GM18909 (cell line): ENCODE data around the gene NCAPH2.
"Not testable (repeated sequence)": the region's sequence is repeated elsewhere in the genome, so short reads cannot be mapped to it uniquely, and the experiment has no call there.

Experiments
- ATAC-seq: cut with Tn5 transposase; IDR thresholded peaks from one replicate; pipeline ENCODE4 v1.9.1; 2021; ENCODE audit warnings: mild to moderate bottlenecking; ENCODE audit not compliant: unreplicated experiment, poor library complexity

Gene NCAPH2

DNA sequence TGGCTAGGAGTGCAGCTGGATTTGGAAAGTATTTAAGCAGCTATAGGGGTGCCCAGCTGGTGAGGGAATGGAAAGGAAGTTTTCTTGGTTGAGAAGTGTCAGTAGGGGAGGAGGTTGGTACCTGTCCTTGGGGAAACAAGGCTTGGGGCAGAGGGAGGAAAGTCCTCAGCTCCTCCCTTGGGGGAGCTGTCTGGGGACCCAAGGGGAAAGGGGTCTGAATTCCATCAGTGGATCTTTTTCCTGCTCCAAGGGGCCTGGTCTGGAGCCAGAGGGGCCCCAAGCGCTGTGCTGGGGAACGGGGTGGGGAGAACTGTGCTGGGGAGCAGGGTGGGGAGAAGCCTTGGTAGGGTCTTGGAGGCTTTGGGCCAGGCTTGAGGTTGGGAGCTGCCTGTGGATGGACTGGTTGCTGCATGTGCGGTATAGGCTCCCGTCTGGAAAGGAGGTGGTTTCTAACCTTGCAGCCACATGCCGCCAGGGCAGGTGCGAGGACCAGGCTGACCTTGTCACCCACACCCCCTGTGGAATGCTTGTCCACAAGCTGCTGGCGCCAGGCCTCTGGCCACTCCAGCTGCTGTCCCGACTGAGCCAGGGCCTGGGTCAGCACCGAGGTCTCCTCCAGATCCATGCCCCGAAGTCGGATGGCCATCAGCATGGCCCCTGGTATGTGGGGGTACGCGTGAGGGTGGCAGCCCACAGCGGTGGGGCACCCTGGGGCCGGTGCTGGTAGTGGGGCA, 20.8 kb downstream of the NCAPH2 start:
- no peak for ATAC-seq

GRCh38 chr22:50529416-50529896, 21.4 kb downstream of the NCAPH2 start:
- no peak for ATAC-seq

- peak; percentile 17 for ATAC-seq
Measured at GRCh38 chr22:50529897-50530579, 22.0 kb downstream of the NCAPH2 start, which contains the start of gene TYMP. TSS of gene TYMP (minus strand) at chr22:50530012. CDS start at chr22:50529709, 303 bp downstream.

DNA sequence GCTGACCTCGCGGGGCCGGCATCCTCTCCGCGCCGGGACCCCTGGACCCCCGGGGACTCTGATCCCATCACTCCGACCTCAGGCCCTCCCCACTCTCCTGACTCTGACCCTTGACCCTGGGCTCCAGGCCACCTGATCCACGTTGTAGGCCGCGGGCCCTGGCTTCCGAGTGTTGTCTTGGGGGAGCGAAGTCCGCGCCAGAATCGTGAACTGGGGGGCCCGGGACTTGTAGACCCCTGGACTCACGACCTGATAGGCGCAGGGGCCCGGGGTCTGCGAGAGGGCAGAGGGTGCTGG, 22.5 kb downstream of the NCAPH2 start:
- peak; percentile 1 for ATAC-seq

DNA sequence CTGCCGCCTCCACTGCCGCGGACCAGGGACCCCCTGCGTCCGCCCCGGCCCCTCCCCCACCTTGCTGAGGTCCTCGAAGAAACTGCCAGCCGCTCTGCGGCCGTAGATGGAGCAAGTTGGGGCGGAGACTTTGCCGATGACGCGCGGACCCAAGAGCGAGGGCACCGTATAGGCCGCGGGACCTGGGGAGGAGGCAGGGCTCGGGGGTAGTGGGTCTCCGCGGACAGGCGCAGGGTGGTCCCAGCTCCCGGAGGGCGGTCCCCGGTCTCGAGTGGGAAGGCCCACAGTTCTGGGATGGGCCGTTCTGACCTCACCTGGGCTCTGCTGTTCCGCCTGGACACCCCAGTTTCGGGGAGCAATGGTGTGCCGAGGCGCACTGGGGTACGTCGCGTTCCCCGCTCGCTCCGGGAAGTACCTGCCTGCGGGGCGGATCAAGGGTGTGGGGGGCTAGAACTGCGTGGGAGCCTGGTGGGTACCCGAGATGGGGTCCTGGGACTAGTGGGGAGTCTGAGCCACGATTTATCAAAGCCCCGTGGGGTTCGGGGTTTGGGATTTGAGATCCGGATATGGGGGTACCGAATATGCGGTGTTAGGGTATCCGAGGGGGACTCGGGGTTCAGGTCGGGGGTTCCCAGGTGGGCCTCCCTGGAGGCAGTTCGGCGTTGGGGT, 23.0 kb downstream of the NCAPH2 start:
- ATAC-seq = peak; percentile 28

GRCh38 chr22:50531546-50531961, 23.5 kb downstream of the NCAPH2 start:
- no peak for ATAC-seq

GRCh38 chr22:50531962-50532674, 24.1 kb downstream of the NCAPH2 start:
- no peak for ATAC-seq

- no peak for ATAC-seq
Measured at GRCh38 chr22:50532824-50533796, 25.1 kb downstream of the NCAPH2 start.

- not testable (repeated sequence) for ATAC-seq
Measured at GRCh38 chr22:50533856-50534711, 26.1 kb downstream of the NCAPH2 start.

GRCh38 chr22:50535113-50535512, 27.1 kb downstream of the NCAPH2 start:
- no peak for ATAC-seq

GRCh38 chr22:50536226-50536625, 28.2 kb downstream of the NCAPH2 start:
- no peak for ATAC-seq

- ATAC-seq = no peak
Measured at GRCh38 chr22:50537765-50538164, 29.7 kb downstream of the NCAPH2 start.

- no peak for ATAC-seq
Measured at GRCh38 chr22:50540381-50540780, 32.4 kb downstream of the NCAPH2 start.

DNA sequence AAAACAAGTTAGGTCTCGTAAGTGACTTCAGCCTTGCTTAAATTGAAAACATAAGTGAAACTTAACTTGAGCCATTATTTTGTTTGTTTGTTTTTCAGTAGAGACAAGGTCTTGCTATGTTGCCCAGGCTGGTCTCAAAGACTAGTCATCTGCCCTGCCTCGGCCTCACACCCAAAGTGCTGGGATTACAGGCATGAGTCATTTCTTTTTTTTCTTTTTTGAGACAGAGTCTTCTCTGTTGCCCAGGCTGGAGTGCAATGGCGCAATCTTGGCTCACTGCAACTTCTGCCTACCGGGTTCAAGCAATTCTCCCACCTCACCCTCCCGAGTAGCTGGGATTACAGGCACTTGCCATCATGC, 33.6 kb downstream of the NCAPH2 start:
- not testable (repeated sequence) for ATAC-seq

DNA sequence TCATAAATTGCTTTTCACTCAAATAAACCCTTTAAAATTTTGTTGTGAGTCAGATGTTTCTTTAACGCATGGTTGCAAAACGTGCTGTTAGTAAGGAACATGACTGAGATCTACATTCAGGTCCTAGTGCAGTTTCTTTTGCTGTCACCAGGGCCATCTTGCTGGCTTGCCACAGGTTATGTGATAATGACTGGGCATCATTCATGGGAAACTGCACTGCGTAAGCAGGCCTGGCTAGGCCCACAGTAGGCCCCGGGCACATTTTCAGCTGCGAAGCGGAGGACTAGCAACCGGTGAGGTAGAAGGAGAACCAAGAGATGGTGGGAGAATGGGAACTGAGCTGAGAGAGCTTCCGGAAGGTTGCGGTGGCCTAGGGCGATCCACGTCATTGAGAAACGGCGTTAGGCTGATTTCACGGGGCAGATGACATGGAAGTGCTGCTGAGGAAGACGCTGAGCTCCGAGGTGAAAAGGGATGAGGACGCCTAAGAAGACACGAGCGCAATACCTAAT, 34.4 kb downstream of the NCAPH2 start:
- ATAC-seq = no peak

DNA sequence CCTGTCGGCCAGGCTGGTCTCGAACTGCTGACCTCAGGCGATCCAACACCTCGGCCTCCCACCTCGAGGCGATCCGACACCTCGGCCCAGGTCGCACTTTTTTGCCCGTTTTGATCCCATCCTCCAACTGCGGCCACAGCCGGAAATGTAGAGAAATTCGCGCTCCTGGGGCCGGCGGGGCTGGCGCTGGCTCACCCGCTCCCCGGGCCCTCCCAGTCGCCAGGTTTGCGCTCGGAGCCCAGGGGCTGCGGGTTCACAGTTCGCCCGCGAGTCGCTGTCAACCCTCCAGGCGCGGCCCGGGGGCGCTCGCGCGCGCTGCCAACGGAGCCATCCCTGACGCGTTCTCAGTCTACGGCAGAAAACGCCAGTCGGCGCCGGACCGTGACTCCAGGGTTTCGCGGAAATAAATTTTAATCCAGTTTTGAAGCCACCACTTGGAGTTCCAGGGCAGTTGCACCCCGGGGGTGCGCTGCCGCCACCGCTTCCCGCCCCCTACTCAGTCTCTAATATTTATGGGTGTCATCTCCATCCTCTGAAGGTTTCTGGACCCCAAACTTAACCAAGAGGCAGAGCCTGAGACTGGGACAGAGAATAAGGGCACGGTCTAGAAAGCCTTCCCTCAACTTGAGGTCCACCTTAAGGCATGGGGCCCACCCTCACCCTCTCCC, 36.2 kb downstream of the NCAPH2 start:
- ATAC-seq = no peak

DNA sequence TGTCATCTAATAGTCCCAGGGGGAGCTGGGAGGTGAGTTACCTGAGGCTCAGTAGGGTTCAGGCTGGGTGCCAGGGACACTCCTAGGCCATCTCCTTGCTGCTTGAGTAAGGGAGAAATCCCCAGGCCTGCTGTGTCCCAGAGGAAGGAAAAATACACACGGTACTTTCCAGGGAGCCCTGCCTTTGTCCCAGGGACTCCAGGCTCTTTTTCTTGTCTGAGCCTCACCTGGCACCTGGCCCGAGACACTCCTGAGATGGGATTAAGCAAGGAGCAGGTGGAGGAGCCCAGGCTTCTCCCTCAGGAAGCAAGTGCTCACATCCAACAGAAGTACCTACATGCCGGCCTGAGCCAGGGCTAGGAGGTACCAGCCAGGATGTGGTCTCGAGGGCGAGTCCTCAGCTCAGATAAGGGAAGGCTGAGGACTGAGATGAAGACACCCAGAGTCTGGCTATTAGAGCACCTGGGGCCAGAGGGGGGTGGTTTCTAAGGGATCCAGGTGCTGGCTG, 36.8 kb downstream of the NCAPH2 start:
- ATAC-seq = no peak
